ENCODE measurements around the gene MAMLD1.

Gene MAMLD1

GRCh38 chrX:150530821-150531220 is 167.7 kb downstream of the MAMLD1 start:
- DNase-seq (ENCODE audit: low read depth, low spot score), result no peak

GRCh38 chrX:150531467-150531866 is 168.3 kb downstream of the MAMLD1 start:
- DNase-seq (ENCODE audit: low read depth, low spot score), result no peak

GRCh38 chrX:150533863-150534262 is 170.7 kb downstream of the MAMLD1 start:
- no peak for DNase-seq (ENCODE audit: low read depth, low spot score)

- no peak for DNase-seq (ENCODE audit: low read depth, low spot score)
Measured at GRCh38 chrX:150536455-150537116, 173.5 kb downstream of the MAMLD1 start.

- no peak for DNase-seq (ENCODE audit: low read depth, low spot score)
Measured at GRCh38 chrX:150537851-150538250, 174.7 kb downstream of the MAMLD1 start.

- DNase-seq (ENCODE audit: low read depth, low spot score), result no peak
Measured at GRCh38 chrX:150540965-150541364, 177.8 kb downstream of the MAMLD1 start.

- no peak for DNase-seq (ENCODE audit: low read depth, low spot score)
Measured at GRCh38 chrX:150542846-150543229, 179.7 kb downstream of the MAMLD1 start.

- DNase-seq (ENCODE audit: low read depth, low spot score), result no peak
Measured at GRCh38 chrX:150543230-150544155, 180.4 kb downstream of the MAMLD1 start.

- DNase-seq (ENCODE audit: low read depth, low spot score), result no peak
Measured at GRCh38 chrX:150544222-150544787, 181.2 kb downstream of the MAMLD1 start.

GRCh38 chrX:150544835-150545770 is 182.0 kb downstream of the MAMLD1 start:
- no peak for DNase-seq (ENCODE audit: low read depth, low spot score)

- no peak for DNase-seq (ENCODE audit: low read depth, low spot score)
Measured at GRCh38 chrX:150546711-150547153, 183.6 kb downstream of the MAMLD1 start.

- no peak for DNase-seq (ENCODE audit: low read depth, low spot score)
Measured at GRCh38 chrX:150547375-150548115, 184.4 kb downstream of the MAMLD1 start.

- DNase-seq (ENCODE audit: low read depth, low spot score), result no peak
Measured at GRCh38 chrX:150548251-150548650, 185.1 kb downstream of the MAMLD1 start.

GRCh38 chrX:150548684-150549083 is 185.6 kb downstream of the MAMLD1 start:
- no peak for DNase-seq (ENCODE audit: low read depth, low spot score)

- no peak for DNase-seq (ENCODE audit: low read depth, low spot score)
Measured at GRCh38 chrX:150551963-150552362, 188.8 kb downstream of the MAMLD1 start.

- no peak for DNase-seq (ENCODE audit: low read depth, low spot score)
Measured at GRCh38 chrX:150558424-150558823, 195.3 kb downstream of the MAMLD1 start.
